PFSK-1 (cell line): ENCODE measurements around the gene SLC9A1.

Experiments used
- FOXP2 ChIP-seq: optimal IDR thresholded peaks from 2 replicates; pipeline ENCODE3; 2011; ENCODE audit warnings: borderline replicate concordance, control low read depth, inconsistent platforms; ENCODE audit not compliant: insufficient read depth; ENCODE audit errors: extremely low read length, extremely low read depth
- POLR2AphosphoS5 ChIP-seq: IDR thresholded peaks from 2 replicates; pipeline ENCODE4 v1.6.1; 2012; ENCODE audit warnings: low read depth, mild to moderate bottlenecking, control low read depth, low read length, moderate library complexity
- SIN3A ChIP-seq: IDR thresholded peaks from 2 replicates; pipeline ENCODE4 v1.6.1; 2012; ENCODE audit warnings: mild to moderate bottlenecking, low read length, moderate library complexity, borderline replicate concordance; ENCODE audit not compliant: insufficient read depth
- TAF1 ChIP-seq: IDR thresholded peaks from 2 replicates; pipeline ENCODE4 v1.6.1; 2012; ENCODE audit warnings: low read length, control low read depth, borderline replicate concordance; ENCODE audit not compliant: insufficient read depth
- TF ChIP-seq, protein P1 (sequence below), 2 experiments: IDR thresholded peaks; 2 replicates each; pipeline versions ENCODE4 v1.6.1 to v1.8.0; 2011 to 2012; ENCODE audit warnings: low read depth in 2 of 2, low read length in 2 of 2, control low read depth in 1 of 2, inconsistent platforms in 1 of 2, mild to moderate bottlenecking in 1 of 2, moderate library complexity in 1 of 2; ENCODE audit not compliant: insufficient read depth in 1 of 2

DNA sequence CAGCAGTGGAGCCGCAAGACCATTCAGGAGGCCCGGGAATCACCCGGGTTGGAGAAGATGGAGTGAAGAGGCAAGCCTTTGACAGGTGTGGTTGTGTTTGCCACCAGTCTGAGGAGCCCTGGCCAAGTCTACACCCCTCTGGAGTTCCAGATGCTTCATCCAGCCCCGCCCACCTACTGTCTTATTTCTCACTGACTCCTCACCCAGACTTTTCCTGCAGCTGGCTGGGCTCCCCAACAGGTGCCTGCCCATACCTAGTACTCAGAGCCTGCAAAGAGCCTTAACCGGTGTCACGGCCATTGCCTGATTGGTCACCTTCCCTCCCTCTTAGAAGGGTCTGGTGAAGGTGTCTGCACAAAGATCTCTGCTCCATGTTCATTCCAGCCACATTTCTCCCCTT is 16.0 kb downstream of the SLC9A1 start:
- TF ChIP-seq, protein P1, sequence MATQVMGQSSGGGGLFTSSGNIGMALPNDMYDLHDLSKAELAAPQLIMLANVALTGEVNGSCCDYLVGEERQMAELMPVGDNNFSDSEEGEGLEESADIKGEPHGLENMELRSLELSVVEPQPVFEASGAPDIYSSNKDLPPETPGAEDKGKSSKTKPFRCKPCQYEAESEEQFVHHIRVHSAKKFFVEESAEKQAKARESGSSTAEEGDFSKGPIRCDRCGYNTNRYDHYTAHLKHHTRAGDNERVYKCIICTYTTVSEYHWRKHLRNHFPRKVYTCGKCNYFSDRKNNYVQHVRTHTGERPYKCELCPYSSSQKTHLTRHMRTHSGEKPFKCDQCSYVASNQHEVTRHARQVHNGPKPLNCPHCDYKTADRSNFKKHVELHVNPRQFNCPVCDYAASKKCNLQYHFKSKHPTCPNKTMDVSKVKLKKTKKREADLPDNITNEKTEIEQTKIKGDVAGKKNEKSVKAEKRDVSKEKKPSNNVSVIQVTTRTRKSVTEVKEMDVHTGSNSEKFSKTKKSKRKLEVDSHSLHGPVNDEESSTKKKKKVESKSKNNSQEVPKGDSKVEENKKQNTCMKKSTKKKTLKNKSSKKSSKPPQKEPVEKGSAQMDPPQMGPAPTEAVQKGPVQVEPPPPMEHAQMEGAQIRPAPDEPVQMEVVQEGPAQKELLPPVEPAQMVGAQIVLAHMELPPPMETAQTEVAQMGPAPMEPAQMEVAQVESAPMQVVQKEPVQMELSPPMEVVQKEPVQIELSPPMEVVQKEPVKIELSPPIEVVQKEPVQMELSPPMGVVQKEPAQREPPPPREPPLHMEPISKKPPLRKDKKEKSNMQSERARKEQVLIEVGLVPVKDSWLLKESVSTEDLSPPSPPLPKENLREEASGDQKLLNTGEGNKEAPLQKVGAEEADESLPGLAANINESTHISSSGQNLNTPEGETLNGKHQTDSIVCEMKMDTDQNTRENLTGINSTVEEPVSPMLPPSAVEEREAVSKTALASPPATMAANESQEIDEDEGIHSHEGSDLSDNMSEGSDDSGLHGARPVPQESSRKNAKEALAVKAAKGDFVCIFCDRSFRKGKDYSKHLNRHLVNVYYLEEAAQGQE (IDR thresholded peaks at IDR 0.05; ENCODE audit: insufficient read depth in 1 of 2, low read depth in 2 of 2, low read length in 2 of 2) = no peak
- TF ChIP-seq TAF1 = no peak
- TF ChIP-seq POLR2AphosphoS5 = no peak
- TF ChIP-seq FOXP2 = no peak
- no peak for TF ChIP-seq SIN3A
